ENCODE measurements around the gene TIPARP. TPM values are rescaled to one million over a fixed set of nuclear protein-coding genes. Genes with fewer than 3 reads are reported as not detected.

Gene TIPARP
- total and polyA plus RNA-seq, 2 donors (not counting 1 experiment from before 2014, with no cell fraction given), result 11.2 to 42.5 TPM

- no peak overlapping the region for H3K4me2 ChIP-seq (replicated peaks; ENCODE audit: low read depth, low read length, poor library complexity, severe bottlenecking)
- peaks cover 0 to 1% (median 0%) of the 10 kb centered on the region in 3 donors for H3K9me3 ChIP-seq (ENCODE audit: control extremely low read depth in 1 of 3, control insufficient read depth in 2 of 3, insufficient read depth in 1 of 3, low read length in 2 of 3)
- no peak overlapping the region for H3K27ac Mint-ChIP-seq
- H3K27me3 ChIP-seq (replicated peaks in 1 of 4; ENCODE audit: control extremely low read depth in 1 of 4, control insufficient read depth in 3 of 4, insufficient read depth in 4 of 4, low read length in 3 of 4), result no peaks in the 10 kb centered on the region
- H3K27ac ChIP-seq (ENCODE audit: low read length in 2 of 2), result no peak overlapping the region
- no peak overlapping the region for H2AFZ ChIP-seq (ENCODE audit: insufficient read depth, low read depth, low read length, poor library complexity, severe bottlenecking)
- peaks cover 16 to 17% of the 10 kb centered on the region in 2 donors for H3K4me1 ChIP-seq (ENCODE audit: control insufficient read depth in 2 of 2, insufficient read depth in 2 of 2, low read length in 2 of 2)
- no peak overlapping the region for H3K9ac ChIP-seq (ENCODE audit: low read length)
- ATAC-seq (ENCODE audit: low read depth), result no peak
- POLR2A ChIA-PET, result no interaction called here
- no peaks in the 10 kb centered on the region for H3K36me3 ChIP-seq (replicated peaks in 1 of 2; ENCODE audit: control extremely low read depth in 1 of 2, control insufficient read depth in 1 of 2, extremely low read depth in 1 of 2, insufficient read depth in 2 of 2, low read length in 1 of 2)
- no peak overlapping the region for H3K4me3 ChIP-seq (ENCODE audit: control extremely low read depth in 1 of 5, extremely low read depth in 1 of 5, insufficient read depth in 1 of 5, low read depth in 2 of 5, low read length in 4 of 5)
- TF ChIP-seq CTCF (IDR thresholded peaks at IDR 0.05) (no peak), EZH2 (IDR thresholded peaks at IDR 0.05; ENCODE audit: borderline replicate concordance, insufficient read depth, low read depth, low read length, poor library complexity, severe bottlenecking) (no peak)
- no peaks in the 10 kb centered on the region for H3K9me3 Mint-ChIP-seq (ENCODE audit: insufficient read depth)
- intact Hi-C loops (cut with micrococcal nuclease), result no loop called here
- H3K79me2 ChIP-seq (ENCODE audit: control insufficient read depth, insufficient read depth, low read length), result no peaks in the 10 kb centered on the region
- no peak for DNase-seq
- H3K27me3 Mint-ChIP-seq, result no peaks in the 10 kb centered on the region
- peaks cover 21% of the 10 kb centered on the region for H3K4me1 Mint-ChIP-seq
- H4K20me1 ChIP-seq (ENCODE audit: control insufficient read depth, insufficient read depth, low read length, poor library complexity, severe bottlenecking), result no peaks in the 10 kb centered on the region
- no peak overlapping the region for H3K4me3 Mint-ChIP-seq
- CTCF ChIA-PET, result interaction anchor here (1.6 kb wide), 1 partner anchor 434 kb away, joined by 4 read pairs; no protein-coding TSS in a partner anchor
Measured at GRCh38 chr3:156646958-156647357, 27.4 kb upstream of the TIPARP start.

GRCh38 chr3:156648086-156648485, 26.3 kb upstream of the TIPARP start:
- no peak for ATAC-seq (ENCODE audit: low read depth)
- DNase-seq, result no peak
- Histone ChIP-seq H3K36me3 (replicated peaks in 1 of 2; ENCODE audit: control extremely low read depth in 1 of 2, control insufficient read depth in 1 of 2, extremely low read depth in 1 of 2, insufficient read depth in 2 of 2, low read length in 1 of 2) (no peaks in the 10 kb centered on the region), H3K27me3 (replicated peaks in 1 of 4; ENCODE audit: control extremely low read depth in 1 of 4, control insufficient read depth in 3 of 4, insufficient read depth in 4 of 4, low read length in 3 of 4) (no peaks in the 10 kb centered on the region), H3K4me1 (ENCODE audit: control insufficient read depth in 2 of 2, insufficient read depth in 2 of 2, low read length in 2 of 2) (peaks cover 14% of the 10 kb centered on the region in 2 donors), H2AFZ (ENCODE audit: insufficient read depth, low read depth, low read length, poor library complexity, severe bottlenecking) (no peak overlapping the region), H3K27ac (ENCODE audit: low read length in 2 of 2) (no peak overlapping the region), H3K79me2 (ENCODE audit: control insufficient read depth, insufficient read depth, low read length) (no peaks in the 10 kb centered on the region), H3K9ac (ENCODE audit: low read length) (no peak overlapping the region), H3K4me3 (ENCODE audit: control extremely low read depth in 1 of 5, extremely low read depth in 1 of 5, insufficient read depth in 1 of 5, low read depth in 2 of 5, low read length in 4 of 5) (no peak overlapping the region), H4K20me1 (ENCODE audit: control insufficient read depth, insufficient read depth, low read length, poor library complexity, severe bottlenecking) (no peaks in the 10 kb centered on the region), H3K9me3 (ENCODE audit: control extremely low read depth in 1 of 3, control insufficient read depth in 2 of 3, insufficient read depth in 1 of 3, low read length in 2 of 3) (peaks cover 0 to 2% (median 0%) of the 10 kb centered on the region in 3 donors), H3K4me2 (replicated peaks; ENCODE audit: low read depth, low read length, poor library complexity, severe bottlenecking) (no peak overlapping the region)
- ChIA-PET POLR2A (no interaction called here), CTCF (interaction anchor here (1.4 to 1.6 kb wide), 2 partner anchors 26 to 433 kb away, joined by 4 to 5 read pairs; no protein-coding TSS in a partner anchor)
- Mint-ChIP-seq H3K27me3 (no peaks in the 10 kb centered on the region), H3K4me3 (no peak overlapping the region), H3K9me3 (ENCODE audit: insufficient read depth) (no peaks in the 10 kb centered on the region), H3K4me1 (peaks cover 15% of the 10 kb centered on the region), H3K27ac (no peak overlapping the region)
- WGBS (ENCODE audit: insufficient coverage), result no CpG with 5 or more reads among the region's 3 CpGs
- intact Hi-C loops (cut with micrococcal nuclease), result no loop called here
- TF ChIP-seq EZH2 (IDR thresholded peaks at IDR 0.05; ENCODE audit: borderline replicate concordance, insufficient read depth, low read depth, low read length, poor library complexity, severe bottlenecking) (no peak), CTCF (IDR thresholded peaks at IDR 0.05) (no peak)
